Fibroblast of lung (primary cell): ENCODE results near the gene PRKCA.

Source experiments
- CTCF ChIP-seq, 2 donors: IDR thresholded peaks in 1 of 2; conservative IDR thresholded peaks in 1 of 2; 1 replicate in 1 of 2; 2 replicates in 1 of 2; pipeline ENCODE4 v1.5.1; 2011 to 2012; ENCODE audit warnings: low read length in 2 of 2, control low read depth in 1 of 2, inconsistent platforms in 1 of 2, low read depth in 1 of 2, mild to moderate bottlenecking in 1 of 2
- EZH2 ChIP-seq: IDR thresholded peaks from 2 replicates; pipeline ENCODE4 v1.5.1; 2012; ENCODE audit warnings: low read length, control low read depth, mild to moderate bottlenecking; ENCODE audit errors: missing control alignments

- no peak for TF ChIP-seq EZH2
- no peak for TF ChIP-seq CTCF (conservative IDR thresholded peaks at IDR 0.05 in 1 of 2, IDR thresholded peaks at IDR 0.05 in 1 of 2; ENCODE audit: low read depth in 1 of 2, low read length in 2 of 2)
Observed at GRCh38 chr17:66307257-66307656, 4.8 kb downstream of the PRKCA start.
